WTC11 (cell line): ENCODE data around the gene RLF. TPM values are rescaled to one million over a fixed set of nuclear protein-coding genes. Genes with fewer than 3 reads are reported as not detected.
A peak's percentile ranks its signal among the peaks of the same experiment; 100 is the strongest.

Experiments used
- ATAC-seq: fragments of 200-7000 bp; cut with Tn5 transposase; 2 replicates; pipeline ENCODE4 v1.10.0; 2021; ENCODE audit warnings: mild to moderate bottlenecking, moderate library complexity
- CTCF ChIA-PET: fragments of 300-600 bp; sonication (Branson Sonifier 250); formaldehyde crosslinking; loops from one replicate; lab custom pipeline; 2021; ENCODE audit warnings: antibody characterized with exemption; lab: Charles Lee
- POLR2A ChIA-PET: fragments of 350-600 bp; sonication (Branson Sonifier 250); formaldehyde crosslinking; loops from one replicate; lab custom pipeline; 2021; ENCODE audit warnings: antibody characterized with exemption; lab: Charles Lee
- DNase-seq: peaks from one replicate; pipeline ENCODE4 v3.0.0; 2021; ENCODE audit warnings: low spot score
- H3K27ac Mint-ChIP-seq: 2 replicates; pipeline ENCODE4 v1.8.0; 2021; ENCODE audit warnings: mixed read lengths
- H3K27me3 Mint-ChIP-seq: 2 replicates; pipeline ENCODE4 v1.8.0; 2021; ENCODE audit warnings: low read depth, mild to moderate bottlenecking, moderate library complexity, mixed read lengths
- H3K36me3 Mint-ChIP-seq: 2 replicates; pipeline ENCODE4 v1.8.0; 2021; ENCODE audit warnings: mixed read lengths
- H3K4me1 Mint-ChIP-seq: 2 replicates; pipeline ENCODE4 v1.8.0; 2022; ENCODE audit warnings: mixed read lengths
- H3K4me3 Mint-ChIP-seq: 2 replicates; pipeline ENCODE4 v1.8.0; 2021; ENCODE audit warnings: mild to moderate bottlenecking, moderate library complexity, mixed read lengths
- H3K9me3 Mint-ChIP-seq: 2 replicates; pipeline ENCODE4 v1.8.0; 2021; ENCODE audit warnings: mixed read lengths
- ATF6 ChIP-seq: sonication (generic); formaldehyde crosslinking; IDR thresholded peaks from 2 replicates; pipeline ENCODE4 v1.8.1; 2023; ENCODE audit warnings: mild to moderate bottlenecking, missing genetic modification reagents
- CTCF ChIP-seq: fragments of 200-600 bp; IDR thresholded peaks from 2 replicates; pipeline ENCODE4 v1.8.0; 2022; ENCODE audit warnings: antibody characterized with exemption
- ELF4 ChIP-seq: sonication (generic); formaldehyde crosslinking; IDR thresholded peaks from 2 replicates; pipeline ENCODE4 v1.8.1; 2022; ENCODE audit warnings: low read depth, mild to moderate bottlenecking, moderate library complexity, missing genetic modification reagents
- FOXP1 ChIP-seq: sonication (generic); formaldehyde crosslinking; IDR thresholded peaks from 2 replicates; pipeline ENCODE4 v1.8.0; 2022; ENCODE audit warnings: missing genetic modification reagents, mild to moderate bottlenecking, moderate library complexity, borderline replicate concordance
- GABPB1 ChIP-seq: sonication (generic); formaldehyde crosslinking; IDR thresholded peaks from 2 replicates; pipeline ENCODE4 v1.8.1; 2023; ENCODE audit warnings: mild to moderate bottlenecking, missing genetic modification reagents
- JUN ChIP-seq: sonication (generic); formaldehyde crosslinking; IDR thresholded peaks from 2 replicates; pipeline ENCODE4 v1.8.0; 2023; ENCODE audit warnings: mild to moderate bottlenecking, missing genetic modification reagents
- MXD4 ChIP-seq: fragments of 250-450 bp; sonication (Bioruptor Pico); IDR thresholded peaks from 2 replicates; pipeline ENCODE4 v1.8.0; 2021; ENCODE audit warnings: mild to moderate bottlenecking, moderate library complexity, borderline replicate concordance
- NFE2L1 ChIP-seq: sonication (generic); formaldehyde crosslinking; IDR thresholded peaks from 2 replicates; pipeline ENCODE4 v1.8.1; 2023; ENCODE audit warnings: missing genetic modification reagents
- ZNF232 ChIP-seq: sonication (generic); formaldehyde crosslinking; IDR thresholded peaks from 2 replicates; pipeline ENCODE4 v1.8.0; 2022; ENCODE audit warnings: mild to moderate bottlenecking, missing genetic modification reagents
- total RNA-seq: library from RNA; stranded (reverse); gene quantifications from 3 replicates; pipeline ENCODE4 v1.2.3, GENCODE V29; 2021
- TF ChIP-seq, protein P1 (sequence below): sonication (generic); formaldehyde crosslinking; conservative IDR thresholded peaks from 2 replicates; pipeline ENCODE4 v1.8.1; 2023; ENCODE audit warnings: mild to moderate bottlenecking, low read depth, missing genetic modification reagents, moderate library complexity
- TF ChIP-seq, protein P2 (sequence below): sonication (generic); formaldehyde crosslinking; IDR thresholded peaks from 2 replicates; pipeline ENCODE4 v1.8.0; 2022; ENCODE audit warnings: mild to moderate bottlenecking, missing genetic modification reagents

Gene RLF
- total RNA-seq, 1 experiment from 2014 or later, result 18.5 TPM

GRCh38 chr1:40151457-40152079 is 9.6 kb upstream of the RLF start (continued):
- TF ChIP-seq, protein P1, sequence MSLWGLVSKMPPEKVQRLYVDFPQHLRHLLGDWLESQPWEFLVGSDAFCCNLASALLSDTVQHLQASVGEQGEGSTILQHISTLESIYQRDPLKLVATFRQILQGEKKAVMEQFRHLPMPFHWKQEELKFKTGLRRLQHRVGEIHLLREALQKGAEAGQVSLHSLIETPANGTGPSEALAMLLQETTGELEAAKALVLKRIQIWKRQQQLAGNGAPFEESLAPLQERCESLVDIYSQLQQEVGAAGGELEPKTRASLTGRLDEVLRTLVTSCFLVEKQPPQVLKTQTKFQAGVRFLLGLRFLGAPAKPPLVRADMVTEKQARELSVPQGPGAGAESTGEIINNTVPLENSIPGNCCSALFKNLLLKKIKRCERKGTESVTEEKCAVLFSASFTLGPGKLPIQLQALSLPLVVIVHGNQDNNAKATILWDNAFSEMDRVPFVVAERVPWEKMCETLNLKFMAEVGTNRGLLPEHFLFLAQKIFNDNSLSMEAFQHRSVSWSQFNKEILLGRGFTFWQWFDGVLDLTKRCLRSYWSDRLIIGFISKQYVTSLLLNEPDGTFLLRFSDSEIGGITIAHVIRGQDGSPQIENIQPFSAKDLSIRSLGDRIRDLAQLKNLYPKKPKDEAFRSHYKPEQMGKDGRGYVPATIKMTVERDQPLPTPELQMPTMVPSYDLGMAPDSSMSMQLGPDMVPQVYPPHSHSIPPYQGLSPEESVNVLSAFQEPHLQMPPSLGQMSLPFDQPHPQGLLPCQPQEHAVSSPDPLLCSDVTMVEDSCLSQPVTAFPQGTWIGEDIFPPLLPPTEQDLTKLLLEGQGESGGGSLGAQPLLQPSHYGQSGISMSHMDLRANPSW (CRISPR knock-in tag), result no peak
- TF ChIP-seq ELF4 (CRISPR knock-in tag) (no peak), MXD4 (CRISPR knock-in tag) (no peak)

- Mint-ChIP-seq H3K4me3 (no peak overlapping the region), H3K4me1 (no peaks in the 10 kb centered on the region), H3K27me3 (peaks cover 4% of the 10 kb centered on the region), H3K9me3 (no peaks in the 10 kb centered on the region), H3K36me3 (no peaks in the 10 kb centered on the region), H3K27ac (no peak overlapping the region)
- DNase-seq (no peak), ATAC-seq (peak; percentile 58)
- TF ChIP-seq CTCF (peak; percentile 2; the same call in 1 of the 2 replicates), FOXP1 (CRISPR knock-in tag) (no peak)
- ChIA-PET POLR2A (interaction anchor here (0.6 to 1.2 kb wide), 4 partner anchors 15 to 719 kb away, joined by 3 to 6 read pairs (median 4); no protein-coding TSS in a partner anchor), CTCF (interaction anchor here (0.8 to 6.8 kb wide), 21 partner anchors 9 to 285 kb away, joined by 3 to 84 read pairs (median 5); partner anchors contain the start of genes COL9A2 and RLF)
Observed at GRCh38 chr1:40153073-40153770, 8.0 kb upstream of the RLF start.

DNA sequence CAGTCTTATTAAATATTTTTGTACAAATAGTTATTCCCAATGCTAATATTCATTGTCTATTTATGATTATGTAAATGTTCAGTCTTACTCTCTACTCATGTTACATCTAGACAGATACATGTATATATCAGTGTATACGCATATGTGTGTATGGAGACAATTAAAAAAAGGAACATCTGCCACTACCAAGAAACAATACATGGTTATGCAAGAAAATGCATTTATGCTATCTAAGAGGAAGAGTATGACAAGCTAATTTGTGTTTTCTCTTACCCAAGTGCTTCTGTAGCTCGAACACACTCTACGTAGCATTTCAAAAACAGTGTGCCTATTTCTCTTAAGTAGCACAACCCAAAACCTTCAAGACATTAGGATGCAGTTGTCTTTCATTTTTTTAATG is 6.1 kb upstream of the RLF start:
- no peaks in the 10 kb centered on the region for H3K4me1 Mint-ChIP-seq
- ChIA-PET POLR2A (no interaction called here), CTCF (interaction anchor here (0.6 to 6.8 kb wide), 4 partner anchors 11 to 250 kb away, joined by 3 to 84 read pairs (median 12); no protein-coding TSS in a partner anchor)
- no peak for TF ChIP-seq ATF6 (CRISPR knock-in tag)
- TF ChIP-seq JUN (CRISPR knock-in tag), result no peak
- TF ChIP-seq ZNF232, result no peak
- no peak for TF ChIP-seq GABPB1 (CRISPR knock-in tag)
- TF ChIP-seq NFE2L1 (CRISPR knock-in tag), result no peak
- TF ChIP-seq, protein P2, sequence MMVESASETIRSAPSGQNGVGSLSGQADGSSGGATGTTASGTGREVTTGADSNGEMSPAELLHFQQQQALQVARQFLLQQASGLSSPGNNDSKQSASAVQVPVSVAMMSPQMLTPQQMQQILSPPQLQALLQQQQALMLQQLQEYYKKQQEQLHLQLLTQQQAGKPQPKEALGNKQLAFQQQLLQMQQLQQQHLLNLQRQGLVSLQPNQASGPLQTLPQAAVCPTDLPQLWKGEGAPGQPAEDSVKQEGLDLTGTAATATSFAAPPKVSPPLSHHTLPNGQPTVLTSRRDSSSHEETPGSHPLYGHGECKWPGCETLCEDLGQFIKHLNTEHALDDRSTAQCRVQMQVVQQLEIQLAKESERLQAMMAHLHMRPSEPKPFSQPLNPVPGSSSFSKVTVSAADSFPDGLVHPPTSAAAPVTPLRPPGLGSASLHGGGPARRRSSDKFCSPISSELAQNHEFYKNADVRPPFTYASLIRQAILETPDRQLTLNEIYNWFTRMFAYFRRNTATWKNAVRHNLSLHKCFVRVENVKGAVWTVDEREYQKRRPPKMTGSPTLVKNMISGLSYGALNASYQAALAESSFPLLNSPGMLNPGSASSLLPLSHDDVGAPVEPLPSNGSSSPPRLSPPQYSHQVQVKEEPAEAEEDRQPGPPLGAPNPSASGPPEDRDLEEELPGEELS (CRISPR knock-in tag), result no peak
- H3K36me3 Mint-ChIP-seq, result no peaks in the 10 kb centered on the region
- H3K4me3 Mint-ChIP-seq, result no peak overlapping the region
- DNase-seq (no peak), ATAC-seq (no peak)
- no peaks in the 10 kb centered on the region for H3K9me3 Mint-ChIP-seq
- H3K27me3 Mint-ChIP-seq, result peaks cover 3% of the 10 kb centered on the region; the same call in 1 of the 2 replicates
- H3K27ac Mint-ChIP-seq, result no peak overlapping the region
